ENCODE results near the gene ANO2. TPM values are rescaled to one million over a fixed set of nuclear protein-coding genes. Genes with fewer than 3 reads are reported as not detected.

ANO2 gene
- total RNA-seq, 1 donor from 2014 or later, result 16.1 TPM

- DNase-seq (no peak), ATAC-seq (no peak)
- intact Hi-C loops (cut with micrococcal nuclease), result no loop called here
Observed at GRCh38 chr12:5966486-5967095, 21.5 kb upstream of the ANO2 start.

GRCh38 chr12:5965950-5966383, 20.9 kb upstream of the ANO2 start:
- DNase-seq (peak; percentile 66), ATAC-seq (peak; percentile 73)
- intact Hi-C loops (cut with micrococcal nuclease), result no loop called here

DNA sequence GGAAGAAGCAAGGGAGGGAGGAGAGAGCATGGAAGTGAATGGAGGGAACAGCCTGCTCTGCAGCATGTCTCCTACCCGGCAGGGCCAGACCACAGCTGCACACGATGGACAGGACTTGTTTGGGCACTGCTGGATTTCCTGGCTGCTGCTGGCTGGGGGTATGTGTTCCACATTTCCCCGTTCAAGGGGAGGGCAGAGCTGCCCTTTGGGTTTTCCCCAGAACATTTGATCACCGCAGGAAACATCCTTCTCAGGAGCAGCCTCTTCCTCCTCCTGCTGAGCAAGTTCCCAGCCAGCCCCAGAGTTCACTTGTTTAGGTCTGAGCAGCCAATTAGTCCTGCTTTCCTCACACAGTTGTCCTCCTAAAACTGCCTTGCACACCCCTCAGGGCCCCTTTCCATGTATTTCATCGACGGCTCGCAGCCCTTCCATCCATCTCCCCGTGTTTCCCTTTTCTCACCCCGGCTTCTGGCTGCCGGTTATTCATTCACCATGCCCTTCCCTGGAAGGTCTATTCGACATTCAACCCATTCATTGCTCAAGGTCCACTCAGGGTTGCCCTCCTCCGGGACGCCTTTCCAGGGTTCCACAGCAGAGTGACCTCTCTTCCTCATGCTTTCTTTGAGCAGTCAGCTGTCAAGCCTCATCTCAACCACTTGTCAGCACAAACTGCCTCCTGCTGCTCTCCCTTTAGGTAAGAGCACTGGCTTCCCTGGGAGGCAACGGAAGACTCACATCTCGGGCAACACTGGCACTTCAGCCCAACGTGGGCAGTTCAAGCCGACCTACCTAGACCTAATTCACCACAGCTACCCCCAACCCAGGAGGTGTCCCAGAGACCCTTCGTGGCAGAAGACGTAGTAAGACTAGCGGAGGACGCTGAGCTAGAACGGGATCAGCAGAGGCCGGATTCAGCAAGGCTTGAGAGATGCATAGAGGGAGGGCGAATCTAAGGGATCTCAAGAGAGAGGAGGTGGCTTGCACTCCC, 20.1 kb upstream of the ANO2 start:
- intact Hi-C loops (cut with micrococcal nuclease), result no loop called here
- DNase-seq, result no peak
- no peak for ATAC-seq

DNA sequence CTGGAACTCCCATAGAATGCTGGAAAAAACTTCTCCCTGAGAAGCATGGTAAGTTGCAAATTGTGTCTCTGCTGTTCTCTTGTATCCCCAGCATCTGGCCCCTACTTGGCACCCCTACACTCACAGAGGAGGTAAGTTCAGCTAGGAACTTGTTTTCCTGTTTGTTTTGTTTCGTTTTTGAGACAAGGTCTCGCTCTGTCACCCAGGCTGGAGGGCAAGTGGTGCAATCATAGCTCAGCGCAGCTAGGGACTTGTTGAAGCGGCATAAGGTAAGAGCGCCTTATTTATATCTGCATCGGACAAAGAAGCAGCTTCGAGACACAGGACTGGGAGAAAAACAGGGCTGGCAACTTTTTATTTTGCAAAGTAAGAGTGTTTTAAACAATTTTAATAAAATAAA, 18.5 kb upstream of the ANO2 start:
- no peak for DNase-seq
- no peak for ATAC-seq
- intact Hi-C loops (cut with micrococcal nuclease), result no loop called here

DNA sequence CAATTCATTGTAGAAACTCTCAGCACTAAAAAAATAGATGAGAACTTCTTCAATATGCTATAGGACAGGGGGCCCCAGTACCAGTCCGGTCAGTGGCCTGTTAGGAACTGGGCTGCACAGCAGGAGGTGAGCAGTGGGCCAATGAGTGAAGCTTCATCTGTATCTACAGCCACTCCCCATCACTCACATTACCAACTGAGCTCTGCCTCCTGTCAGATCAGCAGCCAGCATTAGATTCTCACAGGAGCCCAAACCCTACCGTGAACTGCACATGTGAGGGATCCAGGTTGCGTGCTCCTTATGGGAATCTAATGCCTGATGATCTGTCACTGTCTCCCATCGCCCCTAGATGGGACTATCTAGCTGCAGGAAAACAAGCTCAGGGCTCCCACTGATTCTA, 15.7 kb upstream of the ANO2 start:
- DNase-seq (no peak), ATAC-seq (no peak)
- intact Hi-C loops (cut with micrococcal nuclease), result no loop called here

DNA sequence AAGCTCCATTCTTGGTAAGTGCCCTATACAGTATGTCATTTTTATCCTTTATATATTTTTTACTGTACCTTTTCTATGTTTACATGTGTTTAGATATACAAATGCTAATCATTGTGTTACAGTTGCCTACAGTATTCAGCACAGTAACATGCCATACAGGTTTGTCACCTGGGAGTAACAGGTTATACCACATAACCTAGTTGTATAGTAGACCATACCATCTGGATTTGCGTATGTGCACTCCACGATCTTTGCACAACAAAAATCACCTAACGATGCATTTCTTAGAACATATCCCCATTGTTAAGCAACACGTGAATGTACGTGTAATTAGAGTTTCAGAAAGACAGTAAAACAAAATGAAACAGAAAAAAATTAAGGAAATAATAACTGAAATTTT, 11.9 kb upstream of the ANO2 start:
- ATAC-seq (no peak), DNase-seq (no peak)

DNA sequence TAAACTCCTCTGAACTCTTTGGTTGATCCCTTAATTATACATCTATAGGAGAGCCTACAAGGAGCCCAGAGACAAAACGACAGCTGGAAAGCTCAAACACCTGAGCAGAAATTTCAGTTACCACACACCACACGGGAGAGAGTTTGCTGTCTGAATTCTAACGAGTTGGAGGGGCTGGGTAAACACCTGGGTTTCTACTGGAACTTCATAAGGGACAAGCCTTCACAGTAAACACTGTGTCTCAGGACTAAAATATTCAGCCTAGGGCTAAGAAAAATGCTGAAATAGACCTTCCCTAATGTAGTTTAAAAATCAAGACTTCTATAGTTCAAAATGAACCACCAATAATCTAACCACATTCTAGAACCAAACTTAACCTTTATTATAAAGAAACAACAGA, 9.6 kb upstream of the ANO2 start:
- intact Hi-C loops (cut with micrococcal nuclease), result no loop called here
- ATAC-seq, result no peak
- DNase-seq, result no peak

More for the DNA sequence above, 11.9 kb upstream of the ANO2 start:
- intact Hi-C loops (cut with micrococcal nuclease), result no loop called here

DNA sequence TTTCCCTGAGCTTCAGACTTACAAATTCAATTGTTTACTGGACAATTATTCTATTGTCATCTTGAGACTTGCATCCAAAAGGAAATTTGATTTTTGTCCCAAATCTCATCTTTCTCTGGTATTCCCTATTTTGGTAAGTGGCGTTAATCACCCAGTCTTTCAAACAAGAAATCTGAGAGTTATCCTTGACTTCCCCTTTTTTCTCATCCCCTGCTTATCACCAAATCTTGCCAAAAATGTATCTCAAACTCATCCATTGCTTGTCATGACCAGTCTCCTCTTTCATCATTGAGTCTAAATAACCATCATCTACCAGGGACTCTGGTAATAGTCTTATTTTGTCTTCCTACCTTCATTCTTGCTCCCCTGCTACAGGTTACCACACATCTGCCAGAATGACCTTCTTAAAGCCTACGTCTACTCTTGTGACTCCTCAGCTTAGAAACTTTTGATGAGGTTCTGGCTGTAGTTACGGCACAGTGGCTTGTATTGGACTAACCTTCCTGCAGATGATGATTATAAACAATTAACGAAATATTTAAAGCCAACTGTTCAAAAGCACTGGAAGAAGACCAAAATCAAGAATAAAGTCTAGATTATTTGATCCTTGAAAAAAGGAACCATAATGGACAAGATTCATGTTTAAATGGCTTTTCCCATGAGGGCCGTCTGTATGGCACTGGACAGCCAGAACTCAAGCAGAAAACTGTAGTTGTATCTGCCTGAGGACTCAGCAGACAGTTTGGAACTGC, 9.0 kb upstream of the ANO2 start:
- ATAC-seq, result no peak
- no peak for DNase-seq
- intact Hi-C loops (cut with micrococcal nuclease), result no loop called here

DNA sequence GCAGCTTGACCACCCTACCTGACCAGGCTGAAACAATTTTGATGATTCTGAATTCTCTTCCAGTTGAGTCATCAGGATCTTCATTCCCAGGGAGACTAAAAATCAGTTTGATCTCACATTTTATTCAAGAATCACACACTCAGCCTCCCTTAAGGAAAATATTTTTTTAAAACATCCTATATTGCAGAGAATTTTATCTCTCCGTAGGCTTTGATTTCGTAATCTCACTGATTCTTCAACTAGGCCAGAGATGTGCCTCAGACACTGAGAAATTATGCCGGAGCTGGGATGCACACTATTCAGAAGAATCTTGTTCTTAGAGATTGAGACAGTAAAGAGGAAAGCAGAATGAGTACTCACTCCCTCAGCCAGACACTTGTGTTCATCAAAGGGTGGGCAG, 7.0 kb upstream of the ANO2 start:
- DNase-seq, result no peak
- ATAC-seq, result no peak
- intact Hi-C loops (cut with micrococcal nuclease), result no loop called here

DNA sequence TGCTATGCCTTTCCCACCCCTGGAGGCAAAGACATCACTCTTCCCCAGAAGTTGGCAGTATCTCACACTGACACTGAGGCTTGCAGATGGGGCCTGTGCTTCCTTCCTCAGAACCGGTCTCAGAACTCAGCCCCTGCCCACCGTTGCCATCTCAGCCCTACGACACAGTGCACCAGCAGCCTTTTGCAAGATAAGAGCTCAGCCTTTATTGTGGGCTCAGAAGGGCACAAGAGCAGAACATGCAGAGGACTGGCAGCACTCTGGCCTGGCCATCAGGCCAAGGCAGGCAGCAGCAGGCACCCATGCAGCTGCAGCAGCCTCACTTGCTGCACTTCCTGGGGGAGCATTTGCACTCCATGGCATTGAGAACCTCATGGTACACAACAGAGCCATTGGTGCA, 3.6 kb upstream of the ANO2 start:
- ATAC-seq, result no peak
- no peak for DNase-seq
- intact Hi-C loops (cut with micrococcal nuclease), result no loop called here

DNA sequence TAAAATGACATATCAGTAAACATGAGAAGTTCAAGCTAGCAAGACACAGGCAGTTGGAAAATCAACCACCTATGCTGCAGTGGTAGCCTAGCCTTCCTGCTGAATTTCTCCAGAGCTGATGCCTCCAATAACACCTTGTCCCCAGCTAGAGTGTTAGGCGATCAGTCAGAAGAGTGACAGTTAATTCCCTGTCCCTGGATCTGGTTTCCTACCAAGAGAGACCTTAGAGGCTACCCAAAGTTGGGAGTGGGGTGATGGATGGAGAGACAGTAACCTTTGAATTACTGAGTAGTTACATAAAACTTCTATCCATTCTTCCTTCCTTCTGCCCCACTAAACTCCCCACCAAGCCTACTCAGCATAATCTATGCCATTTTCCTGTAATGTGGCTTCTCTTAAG, 1.9 kb upstream of the ANO2 start:
- DNase-seq (no peak), ATAC-seq (no peak)
- intact Hi-C loops (cut with micrococcal nuclease), result no loop called here

DNA sequence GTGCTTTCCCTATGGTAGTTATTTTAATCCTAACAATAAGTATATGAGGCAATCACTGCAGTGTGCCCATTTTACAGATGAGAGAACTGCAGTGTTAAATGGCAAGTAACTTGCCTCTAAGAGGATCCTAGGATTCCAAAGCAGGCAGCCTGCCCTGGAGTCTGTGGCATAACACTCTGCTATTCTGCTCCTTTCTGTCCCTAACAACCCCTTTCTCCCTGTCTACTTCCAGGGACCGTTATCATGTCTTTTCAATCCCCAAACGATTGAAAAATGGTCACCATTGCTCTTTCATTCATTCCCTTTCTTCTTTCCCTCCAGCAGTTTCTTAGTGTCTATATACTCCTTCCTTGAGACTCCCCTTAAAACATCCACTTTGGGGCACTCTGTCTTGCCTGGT, 1.3 kb upstream of the ANO2 start:
- ATAC-seq, result no peak
- DNase-seq, result no peak
- intact Hi-C loops (cut with micrococcal nuclease), result no loop called here

- no peak for ATAC-seq
- DNase-seq, result no peak
- intact Hi-C loops (cut with micrococcal nuclease), result no loop called here
Observed at GRCh38 chr12:5944688-5945070, 380 bp downstream of the ANO2 start.

DNA sequence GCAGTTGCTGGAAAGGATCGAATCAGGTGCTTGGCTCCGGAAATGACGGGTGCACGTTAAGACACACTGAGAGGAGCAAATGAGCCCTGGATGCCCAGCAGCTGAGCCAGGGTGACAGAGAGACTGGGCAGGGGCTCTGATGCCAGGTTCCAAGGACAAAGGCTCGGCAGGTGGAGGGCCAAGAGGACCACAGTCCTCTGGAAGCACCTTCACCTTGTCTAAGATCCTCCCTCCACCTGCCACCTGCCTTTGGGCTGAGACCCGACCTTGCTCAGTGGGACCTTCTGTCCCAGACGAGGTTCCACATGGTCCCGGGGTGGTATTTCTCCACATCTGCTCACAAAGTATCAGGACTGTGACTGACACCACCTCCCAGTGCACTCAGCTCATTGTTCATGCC, 1.0 kb downstream of the ANO2 start:
- DNase-seq (no peak), ATAC-seq (no peak)
- intact Hi-C loops (cut with micrococcal nuclease), result no loop called here

DNA sequence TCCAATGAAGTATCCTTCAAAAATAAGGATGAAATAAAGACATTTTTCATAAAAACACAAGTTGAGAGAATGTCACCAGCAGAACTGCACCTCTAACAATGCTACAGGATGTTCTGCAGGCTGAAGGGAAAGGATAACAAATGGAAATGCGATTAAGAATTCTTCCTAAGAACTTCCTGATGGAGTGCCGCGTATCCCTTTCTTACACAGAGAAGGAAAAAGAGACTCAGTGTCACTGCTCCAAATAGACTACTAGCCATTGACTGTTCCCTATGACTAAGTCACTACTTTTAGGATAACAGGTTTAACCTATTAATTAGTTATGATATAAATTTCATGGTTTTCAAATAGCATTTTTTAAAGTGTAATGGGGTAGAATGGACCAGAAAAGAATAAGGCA, 3.2 kb downstream of the ANO2 start:
- DNase-seq, result no peak
- intact Hi-C loops (cut with micrococcal nuclease), result no loop called here
- no peak for ATAC-seq

- ATAC-seq (no peak), DNase-seq (no peak)
- intact Hi-C loops (cut with micrococcal nuclease), result no loop called here
Observed at GRCh38 chr12:5927732-5928516, 17.1 kb downstream of the ANO2 start.

DNA sequence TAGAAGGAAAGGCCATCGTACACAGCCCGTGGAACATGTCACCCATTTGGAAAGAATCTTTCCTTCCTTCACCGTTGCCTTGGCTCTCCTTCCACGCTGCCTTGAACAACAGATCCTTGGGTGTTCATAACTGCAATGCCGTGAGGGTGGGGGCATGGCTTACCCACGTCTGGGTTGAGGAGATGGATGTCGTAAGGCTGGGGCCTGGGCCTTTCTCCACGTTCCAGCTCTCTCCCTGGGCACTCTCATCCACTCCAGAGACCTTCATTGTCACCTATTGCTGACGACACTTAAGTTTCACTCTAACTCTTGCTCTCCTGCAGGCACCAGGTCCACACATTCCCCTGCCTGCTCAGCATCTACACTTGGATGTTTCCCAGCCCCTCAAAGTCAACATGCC, 19.4 kb downstream of the ANO2 start:
- intact Hi-C loops (cut with micrococcal nuclease), result no loop called here
- ATAC-seq, result no peak
- DNase-seq, result no peak

GRCh38 chr12:5924342-5924741, 20.7 kb downstream of the ANO2 start:
- intact Hi-C loops (cut with micrococcal nuclease), result no loop called here

DNA sequence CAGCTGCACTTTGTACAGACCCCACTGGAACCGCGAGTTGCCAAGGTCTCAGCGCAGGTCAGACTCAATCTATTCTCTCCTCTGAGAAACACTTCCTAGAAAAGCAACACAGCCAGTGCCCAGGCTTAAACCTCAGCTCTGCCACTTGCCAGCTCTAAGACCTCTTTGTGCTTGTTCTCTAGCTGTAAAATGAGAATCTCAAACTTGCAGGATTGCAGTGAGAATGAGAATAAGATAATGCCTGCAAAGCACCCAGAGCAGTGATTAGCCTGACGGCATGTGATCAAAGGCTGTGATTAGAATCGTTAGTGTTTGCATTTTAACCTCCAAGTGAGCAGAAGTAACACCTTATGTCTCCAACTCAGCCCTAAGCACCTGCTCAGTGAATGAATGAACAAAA, 21.3 kb downstream of the ANO2 start:
- no peak for DNase-seq
- no peak for ATAC-seq
- intact Hi-C loops (cut with micrococcal nuclease), result no loop called here

More at GRCh38 chr12:5924342-5924741, 20.7 kb downstream of the ANO2 start:
- ATAC-seq (no peak), DNase-seq (no peak)
